Measurements from ENCODE around the gene PTPN5.

- no peak for TF ChIP-seq CTCF (IDR thresholded peaks at IDR 0.05; ENCODE audit: insufficient read depth, low read length)
- TF ChIP-seq POLR2AphosphoS5 (IDR thresholded peaks at IDR 0.05; ENCODE audit: low read depth): no peak
- TF ChIP-seq GABPA (IDR thresholded peaks at IDR 0.05; ENCODE audit: low read depth): no peak
Observed at GRCh38 chr11:18794956-18795355, 3.4 kb upstream of the PTPN5 start.

All from HL-60 (cell line).